Stimulated activated CD8-positive, alpha-beta memory T cell treated with anti-CD3 and anti-CD28 coated beads, Interleukin-4, amount 100 ng/mL, for 4 hours (primary cell): ENCODE measurements around the gene ABLIM1.

ENCODE experiments used
- DNase-seq, 2 donors: peaks; one replicate each; pipeline ENCODE4 v3.0.0-alpha.2; 2020; ENCODE audit warnings: low read depth in 2 of 2, low spot score in 1 of 2

The ABLIM1 gene

GRCh38 chr10:114590993-114591392, 67.1 kb downstream of the ABLIM1 start:
- no peak for DNase-seq

GRCh38 chr10:114584419-114584818, 73.7 kb downstream of the ABLIM1 start:
- no peak for DNase-seq

DNA sequence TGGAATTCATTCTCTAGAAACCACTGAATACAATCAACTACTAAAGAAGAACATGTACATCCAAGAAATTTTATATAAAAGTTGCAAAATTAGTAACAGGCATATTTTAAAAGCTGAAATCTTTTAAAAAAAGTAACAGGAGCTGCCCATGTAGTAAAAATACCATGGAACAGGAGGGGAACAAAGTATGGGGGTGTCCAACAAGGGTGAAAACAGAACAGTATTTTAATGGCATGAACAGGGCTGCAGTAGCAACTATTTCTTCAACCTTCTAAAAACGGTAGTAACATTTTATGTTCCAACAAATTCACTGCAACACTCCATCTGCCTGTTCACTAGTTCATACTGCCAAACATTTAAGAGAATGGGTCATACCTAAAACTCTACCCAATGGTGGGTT, 77.0 kb downstream of the ABLIM1 start:
- no peak for DNase-seq

- no peak for DNase-seq
Measured at GRCh38 chr10:114577133-114577532, 80.9 kb downstream of the ABLIM1 start.

GRCh38 chr10:114576716-114577115, 81.4 kb downstream of the ABLIM1 start:
- DNase-seq: no peak

GRCh38 chr10:114576132-114576487, 82.0 kb downstream of the ABLIM1 start:
- no peak for DNase-seq

DNA sequence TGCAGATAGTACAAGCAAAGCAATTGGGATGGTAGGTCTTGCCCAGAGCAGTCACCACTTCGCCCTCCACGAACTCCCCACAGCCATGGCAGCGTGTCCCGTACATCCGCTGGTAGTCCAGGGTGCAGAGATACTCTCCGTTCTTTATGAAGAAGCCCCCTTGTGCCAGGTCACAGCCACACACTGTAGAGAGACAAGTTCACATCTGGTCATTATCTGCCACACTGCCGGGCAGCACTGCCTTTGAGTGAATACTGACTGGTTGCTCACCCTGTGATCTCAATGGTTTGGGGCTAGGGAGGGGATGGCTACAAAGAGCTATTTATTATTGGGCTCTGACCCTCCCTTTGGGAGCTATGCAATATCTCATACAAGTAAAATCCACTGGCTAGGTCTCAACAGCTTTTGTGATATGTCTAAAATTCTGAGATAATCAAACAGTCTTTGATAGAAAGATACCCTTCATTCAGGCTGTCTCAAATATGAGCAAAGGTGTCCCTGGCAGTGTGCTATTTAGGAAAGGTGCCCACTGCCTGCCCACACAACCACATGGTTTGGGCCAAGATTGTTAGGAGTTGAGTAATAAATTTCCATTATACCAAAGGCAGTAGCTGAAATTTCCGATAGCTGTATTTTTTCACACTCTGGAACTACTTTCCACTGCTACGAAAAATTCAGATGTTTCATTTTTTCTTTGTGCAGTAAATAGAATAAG, 82.5 kb downstream of the ABLIM1 start:
- DNase-seq: no peak

DNA sequence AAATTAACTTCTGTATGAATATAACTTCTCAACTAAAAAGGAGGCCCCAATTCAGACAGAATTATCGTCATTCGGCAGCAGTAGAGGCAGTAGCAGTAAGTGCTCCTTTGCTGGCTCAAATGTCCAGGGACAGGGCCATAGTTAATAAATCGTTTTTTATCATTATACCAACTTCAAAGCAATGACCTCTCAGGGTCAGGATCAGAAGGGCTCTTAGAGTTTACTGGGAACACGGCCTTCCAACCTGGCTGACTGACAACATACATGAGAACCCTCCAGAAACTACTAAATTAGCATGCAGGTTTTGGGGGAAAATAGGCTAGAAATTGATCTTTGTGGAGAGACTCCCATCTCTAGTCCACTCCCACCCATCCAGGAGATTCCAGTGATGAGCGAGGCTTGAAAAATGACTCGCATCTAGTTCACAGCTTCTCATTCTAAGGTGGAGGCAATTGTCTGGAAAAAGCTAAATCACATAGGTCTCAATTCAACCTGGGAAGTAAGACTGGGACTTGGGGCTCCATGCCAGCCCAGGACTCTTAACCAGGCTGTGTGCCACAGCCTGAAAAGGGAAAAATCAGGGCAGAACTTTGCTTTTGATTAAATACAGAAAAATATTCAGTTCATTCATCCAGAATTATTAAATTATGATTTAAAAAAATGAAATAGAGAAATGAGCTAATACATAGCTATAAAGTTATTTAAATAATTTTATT, 84.6 kb downstream of the ABLIM1 start:
- no peak for DNase-seq

DNA sequence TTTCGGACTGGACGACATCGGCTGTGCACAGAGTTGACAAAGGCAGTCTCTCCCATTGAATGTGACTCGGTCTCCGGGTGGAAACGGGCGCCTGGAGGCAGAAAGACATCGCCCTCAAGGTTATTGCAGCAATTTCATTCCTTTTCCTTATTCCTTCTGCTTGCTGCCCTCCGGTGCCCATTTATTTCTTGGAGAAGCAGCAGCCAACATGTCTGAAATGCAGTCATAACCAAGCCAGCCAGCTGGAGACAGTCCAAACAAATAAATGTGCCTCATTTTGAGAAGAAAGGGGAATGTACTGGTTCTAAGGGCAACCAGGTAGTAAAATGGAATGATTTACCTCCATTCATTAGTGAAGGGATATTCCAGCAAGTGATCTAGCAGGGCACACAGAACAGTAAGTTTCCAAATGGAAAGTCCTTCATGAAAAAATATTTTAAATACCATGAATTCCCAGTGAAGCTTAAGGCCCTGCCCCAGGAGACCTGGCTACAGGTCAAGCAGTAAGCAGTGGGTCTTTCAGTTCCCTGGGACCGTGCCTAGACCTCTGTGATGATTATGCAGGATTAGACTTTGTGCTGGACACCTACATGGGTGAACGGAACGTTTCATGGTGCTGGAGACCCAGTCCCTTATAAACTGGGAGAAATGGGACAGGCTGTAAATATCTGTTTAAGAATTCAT, 86.6 kb downstream of the ABLIM1 start:
- DNase-seq: no peak

DNA sequence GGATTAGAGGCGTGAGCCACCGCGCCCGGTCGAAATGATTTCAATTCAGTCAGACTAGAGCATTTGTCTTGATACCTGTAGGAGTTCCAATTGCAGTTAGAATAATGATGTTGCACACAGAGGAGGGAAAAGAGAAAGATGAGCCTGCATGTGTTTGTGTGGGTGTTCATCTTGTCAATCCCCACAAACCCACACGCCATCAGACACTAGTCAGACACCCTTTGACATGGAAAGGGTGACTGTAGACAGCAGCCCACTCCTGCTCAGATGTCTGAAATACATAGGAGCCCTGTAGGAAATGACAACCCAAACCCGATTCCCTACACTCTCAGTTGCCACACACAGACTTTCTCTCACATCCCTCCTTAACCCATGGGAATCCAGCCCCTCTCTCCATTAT, 92.0 kb downstream of the ABLIM1 start:
- DNase-seq: no peak

DNA sequence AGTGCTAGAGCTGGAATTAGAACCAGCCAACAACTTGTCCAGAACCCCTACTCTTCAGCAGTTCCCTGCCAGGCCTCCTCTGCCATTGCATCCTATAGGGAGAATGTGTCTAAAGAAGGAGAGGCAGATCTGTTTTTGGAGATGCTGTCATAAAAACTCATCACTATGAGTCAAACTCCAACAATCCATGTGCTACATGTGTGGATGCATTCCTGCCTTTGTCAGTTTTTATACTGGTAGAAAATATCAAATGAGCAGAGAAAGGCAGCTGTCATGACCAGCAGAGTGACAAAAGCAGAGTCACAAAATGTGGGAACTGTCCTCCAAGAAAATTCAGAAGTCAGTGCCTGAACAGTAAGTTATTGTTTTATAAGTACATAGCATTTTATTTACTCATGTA, 93.0 kb downstream of the ABLIM1 start:
- no peak for DNase-seq

GRCh38 chr10:114561008-114561523, 97.0 kb downstream of the ABLIM1 start:
- DNase-seq: no peak

DNA sequence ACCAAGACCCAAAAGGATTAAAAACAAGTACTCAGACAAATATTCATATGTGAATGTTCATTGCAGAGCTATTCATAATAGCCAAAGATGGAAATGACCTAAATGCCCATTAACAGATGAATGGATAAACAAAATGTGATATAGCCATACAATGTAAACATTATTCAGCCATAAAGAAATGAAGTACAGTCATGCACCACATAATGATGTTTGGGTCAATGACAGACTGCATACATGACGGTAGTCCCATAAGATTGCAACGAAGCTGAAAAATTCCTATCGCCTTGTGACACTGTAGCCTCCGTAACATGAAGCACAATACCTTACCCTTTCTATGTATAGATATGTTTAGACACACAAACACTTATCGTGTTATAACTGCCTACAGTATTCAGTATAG, 97.9 kb downstream of the ABLIM1 start:
- no peak for DNase-seq

DNA sequence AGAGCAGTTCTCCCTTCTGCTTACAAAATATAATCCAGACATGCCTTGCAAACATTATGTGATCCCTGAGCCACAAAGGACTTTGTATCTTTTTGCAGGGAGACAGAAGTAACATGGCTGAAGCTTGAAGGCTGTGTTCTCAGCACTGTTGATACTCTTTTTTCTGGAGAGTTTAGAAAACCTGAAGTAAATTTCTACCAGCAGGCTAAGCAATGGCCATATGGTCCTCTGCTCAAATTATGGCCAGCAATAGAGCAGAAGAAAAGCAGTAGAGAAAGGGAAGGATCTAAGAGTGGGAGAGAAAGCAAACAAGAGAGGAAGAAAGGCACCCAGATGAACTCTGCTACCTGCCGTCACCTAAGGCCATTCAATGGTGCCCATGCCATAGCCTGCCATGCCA, 98.4 kb downstream of the ABLIM1 start:
- no peak for DNase-seq

DNA sequence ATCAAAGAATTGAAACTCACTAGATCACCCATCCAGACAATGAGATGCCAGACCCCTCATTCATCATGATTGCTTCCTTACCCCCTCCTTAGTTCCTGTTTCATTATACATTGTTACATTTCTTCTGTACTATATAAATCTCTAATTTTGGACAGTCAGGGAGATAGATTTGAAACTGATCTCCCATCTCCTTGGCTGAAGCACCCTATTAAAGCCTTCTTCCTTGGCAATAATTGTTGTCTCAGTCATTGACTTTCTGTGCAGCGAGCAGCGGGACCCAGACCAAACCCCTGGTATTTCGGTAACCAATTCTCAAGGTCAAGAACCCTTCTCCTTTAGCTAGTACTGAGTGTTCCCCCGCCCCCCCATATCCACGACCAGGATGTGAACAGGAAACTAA, 100.2 kb downstream of the ABLIM1 start:
- DNase-seq: no peak

GRCh38 chr10:114556236-114557122, 101.6 kb downstream of the ABLIM1 start:
- no peak for DNase-seq

DNA sequence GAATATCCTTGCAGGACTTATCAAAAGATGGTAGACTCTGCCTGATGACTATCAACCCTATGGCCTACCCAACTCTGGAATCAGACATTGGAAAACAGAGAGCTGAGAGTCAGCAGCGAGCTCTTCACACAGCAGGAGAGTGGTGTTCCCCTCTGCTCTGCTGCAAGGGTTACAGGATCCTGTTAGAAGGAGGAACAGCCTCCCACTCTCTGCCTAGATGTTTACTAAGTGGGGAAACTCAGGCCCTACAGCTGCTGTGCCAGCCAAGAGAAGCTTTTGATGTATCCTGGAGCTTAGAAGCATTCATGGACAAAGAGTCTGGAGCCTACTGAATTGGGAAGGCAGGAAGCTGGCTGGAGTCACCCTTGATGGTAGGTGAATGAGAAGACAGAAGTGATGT, 104.6 kb downstream of the ABLIM1 start:
- no peak for DNase-seq

DNA sequence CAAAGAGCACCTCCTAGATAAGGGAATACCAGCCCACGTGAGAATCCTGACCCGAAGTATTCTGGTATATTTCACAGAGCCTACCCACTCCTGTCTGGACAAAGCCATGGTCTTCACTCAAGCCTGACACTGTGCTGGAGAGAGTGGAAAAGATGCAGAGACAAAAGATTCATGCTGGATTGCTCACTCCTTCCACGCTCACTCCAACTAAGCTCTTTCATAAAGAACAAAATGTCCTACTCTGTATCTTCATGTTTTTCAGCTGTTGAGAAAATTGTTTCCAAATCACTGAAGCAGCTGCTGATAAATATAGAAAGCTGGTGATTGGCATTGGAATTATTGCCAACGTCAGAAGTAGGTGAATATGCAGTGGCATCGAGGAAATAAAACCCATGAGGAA, 106.0 kb downstream of the ABLIM1 start:
- no peak for DNase-seq

GRCh38 chr10:114551636-114551972, 106.5 kb downstream of the ABLIM1 start:
- DNase-seq: no peak

DNA sequence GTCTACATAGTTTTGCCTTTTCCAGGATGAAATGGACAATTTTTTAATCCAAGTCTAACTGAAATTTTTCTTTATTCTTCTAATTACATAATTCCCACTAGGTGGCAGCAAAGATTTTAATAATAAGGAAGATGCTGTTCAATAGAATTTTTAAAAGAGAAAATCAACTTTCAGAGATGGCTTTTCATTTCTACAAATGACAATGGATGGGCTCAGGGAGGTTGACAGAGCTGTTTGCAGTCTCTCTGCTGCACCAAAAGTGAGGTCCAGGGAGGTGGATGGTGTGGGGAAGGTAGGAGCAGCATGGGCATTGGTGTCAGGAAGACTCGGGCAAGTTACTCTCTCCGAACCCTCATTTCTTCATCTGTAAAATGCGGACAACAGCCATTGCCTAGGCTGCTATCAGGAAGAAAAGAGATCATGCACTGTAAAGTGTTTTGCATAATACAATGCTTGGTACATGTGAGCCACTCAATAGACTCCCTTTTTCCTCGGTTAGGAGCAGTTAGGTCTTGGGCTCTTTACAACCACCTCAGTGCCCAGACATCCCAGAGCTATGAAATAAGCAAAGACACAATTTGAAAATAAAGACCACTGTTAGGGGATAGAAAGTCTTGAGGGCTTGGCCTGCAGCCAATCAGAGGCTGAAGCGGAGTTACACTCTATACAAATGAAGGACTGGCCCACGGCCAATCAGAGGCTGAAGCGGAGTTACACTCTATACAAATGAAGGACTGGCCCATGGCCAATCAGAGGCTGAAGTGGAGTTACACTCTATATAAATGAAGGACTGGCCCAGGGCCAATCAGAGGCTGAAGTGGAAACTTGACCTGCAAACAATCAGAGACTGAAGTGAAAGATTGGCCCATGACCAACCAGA, 107.1 kb downstream of the ABLIM1 start:
- no peak for DNase-seq
